ENCODE measurements around the gene CAPN8.

Gene CAPN8

GRCh38 chr1:223609977-223610376 lies 55.5 kb downstream of the CAPN8 start:
- no peak for DNase-seq

GRCh38 chr1:223609066-223609465 lies 56.4 kb downstream of the CAPN8 start:
- DNase-seq = no peak

- DNase-seq = no peak
These were observed 107.0 kb downstream of the CAPN8 start for GRCh38 chr1:223558512-223558911.

- no peak for DNase-seq
These were observed 108.4 kb downstream of the CAPN8 start for GRCh38 chr1:223557130-223557475.

- no peak for DNase-seq
These were observed 108.9 kb downstream of the CAPN8 start for GRCh38 chr1:223556414-223557129.

- no peak for DNase-seq
These were observed 111.5 kb downstream of the CAPN8 start for GRCh38 chr1:223553957-223554356.

- DNase-seq = no peak
These were observed 113.9 kb downstream of the CAPN8 start for GRCh38 chr1:223551610-223552009.

- no peak for DNase-seq
These were observed 115.8 kb downstream of the CAPN8 start for GRCh38 chr1:223549740-223550139.

- DNase-seq = no peak
These were observed 118.0 kb downstream of the CAPN8 start for GRCh38 chr1:223547316-223548114.

GRCh38 chr1:223545343-223545742 lies 120.2 kb downstream of the CAPN8 start:
- no peak for DNase-seq

- DNase-seq = no peak
These were observed 121.9 kb downstream of the CAPN8 start for GRCh38 chr1:223543560-223543959.

- DNase-seq = peak; percentile 24
These were observed 122.7 kb downstream of the CAPN8 start for GRCh38 chr1:223542831-223543230.

- no peak for DNase-seq
These were observed 124.9 kb downstream of the CAPN8 start for GRCh38 chr1:223540485-223541106.

GRCh38 chr1:223539750-223540149 lies 125.8 kb downstream of the CAPN8 start:
- no peak for DNase-seq

GRCh38 chr1:223538981-223539380 lies 126.5 kb downstream of the CAPN8 start:
- peak; percentile 79 for DNase-seq

- DNase-seq = no peak
These were observed 130.2 kb downstream of the CAPN8 start for GRCh38 chr1:223535319-223535718.

- DNase-seq = no peak
These were observed 130.8 kb downstream of the CAPN8 start for GRCh38 chr1:223534677-223535076.

GRCh38 chr1:223533708-223534107 lies 131.8 kb downstream of the CAPN8 start:
- no peak for DNase-seq

GRCh38 chr1:223531742-223532341 lies 133.7 kb downstream of the CAPN8 start:
- peak; percentile 23 for DNase-seq

GRCh38 chr1:223525957-223526356 lies 139.5 kb downstream of the CAPN8 start:
- no peak for DNase-seq

GRCh38 chr1:223525546-223525945 lies 140.0 kb downstream of the CAPN8 start:
- DNase-seq = no peak

- DNase-seq = no peak
These were observed 140.5 kb downstream of the CAPN8 start for GRCh38 chr1:223524930-223525451.

GRCh38 chr1:223521150-223521549 lies 144.4 kb downstream of the CAPN8 start:
- no peak for DNase-seq

Data from NCI-H446 treated with DMSO at 0.1 percent for 48 hours (cell line).